ENCODE results near the gene DEFB127.
"Not testable (repeated sequence)": the region's sequence is repeated elsewhere in the genome, so short reads cannot be mapped to it uniquely, and the experiment has no call there.

DEFB127 gene

DNA sequence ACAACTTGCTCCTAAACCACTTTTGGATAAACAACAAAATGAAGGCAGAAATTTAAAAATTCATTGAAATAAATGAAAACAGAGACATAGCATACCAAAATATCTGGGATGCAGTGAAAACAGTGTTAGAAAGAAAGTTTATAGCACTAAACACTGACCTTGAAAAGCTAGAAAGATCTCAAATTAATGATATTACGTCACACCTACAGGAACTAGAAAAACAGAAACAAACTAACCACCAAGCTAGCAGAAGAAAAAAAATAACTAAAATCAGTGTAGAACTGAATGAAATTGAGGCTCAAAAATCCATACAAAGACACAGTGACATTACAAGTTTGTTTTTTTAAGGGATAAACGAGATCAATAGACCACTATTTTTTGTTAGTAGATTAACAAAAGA is 27.0 kb downstream of the DEFB127 start:
- DNase-seq (ENCODE audit: insufficient read length, low spot score) = no peak
- no peak for FAIRE-seq
- TF ChIP-seq PAX5 (IDR thresholded peaks at IDR 0.05; ENCODE audit: insufficient read depth, low read length, severe bottlenecking) (no peak), SPI1 (IDR thresholded peaks at IDR 0.05; ENCODE audit: low read depth, low read length) (no peak), POLR2A (IDR thresholded peaks at IDR 0.05; ENCODE audit: low read depth, low read length) (no peak), POU2F2 (IDR thresholded peaks at IDR 0.05; ENCODE audit: low read depth, low read length) (no peak), TAF1 (IDR thresholded peaks at IDR 0.05; ENCODE audit: low read depth, low read length) (no peak), POLR2AphosphoS5 (IDR thresholded peaks at IDR 0.05; ENCODE audit: low read depth, low read length) (no peak)

DNA sequence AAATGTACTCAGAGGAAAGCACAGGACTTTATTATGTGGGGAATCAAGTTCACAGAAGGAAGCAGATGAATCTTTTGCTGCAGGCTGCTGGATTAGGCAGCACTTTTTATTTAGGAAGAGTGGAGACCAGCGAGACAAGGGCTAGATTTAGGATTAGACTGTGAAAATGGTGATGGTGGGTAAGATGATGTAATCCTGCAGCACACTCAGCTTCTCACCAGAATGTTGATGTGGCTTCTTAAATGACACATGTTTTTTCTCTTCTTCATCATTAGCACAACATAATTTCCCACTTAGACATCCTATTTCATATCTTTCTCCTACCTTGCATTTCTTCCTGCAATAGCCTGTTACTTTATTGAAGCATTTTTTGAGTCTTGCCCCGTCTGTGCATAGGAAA is 30.5 kb downstream of the DEFB127 start:
- TF ChIP-seq SPI1 (IDR thresholded peaks at IDR 0.05; ENCODE audit: low read depth, low read length) = no peak
- FAIRE-seq = no peak
- DNase-seq (ENCODE audit: insufficient read length, low spot score) = no peak

DNA sequence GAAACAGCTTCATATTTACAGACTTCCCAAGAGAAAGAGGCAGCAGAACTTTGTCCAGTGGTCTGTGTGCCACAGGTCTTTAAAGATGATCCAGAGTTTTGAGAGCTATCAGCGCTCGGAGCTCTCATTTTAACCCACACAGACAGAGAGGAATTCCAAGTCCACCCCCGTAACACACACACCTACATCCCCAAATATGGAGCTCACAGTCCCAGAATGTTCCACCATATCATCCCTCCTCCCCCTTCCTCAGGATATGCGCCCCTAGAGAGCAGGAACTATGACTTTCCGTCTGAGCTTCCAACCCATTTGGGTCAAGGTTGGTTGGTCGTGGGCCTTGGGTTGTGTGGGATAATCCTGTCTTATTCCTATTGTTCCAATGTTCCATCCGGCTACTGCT is 32.4 kb downstream of the DEFB127 start, which contains the start of gene DEFB128:
Gene DEFB128, minus strand, starts transcription at position 101 of the 400 bp plus-strand sequence. Its CDS starts 88 bp downstream, at position 13.
- FAIRE-seq = no peak
- no peak for DNase-seq (ENCODE audit: insufficient read length, low spot score)
- TF ChIP-seq SPI1 (IDR thresholded peaks at IDR 0.05; ENCODE audit: low read depth, low read length) (no peak), PAX5 (IDR thresholded peaks at IDR 0.05; ENCODE audit: insufficient read depth, low read length, severe bottlenecking) (no peak), TAF1 (IDR thresholded peaks at IDR 0.05; ENCODE audit: low read depth, low read length) (no peak), POU2F2 (IDR thresholded peaks at IDR 0.05; ENCODE audit: low read depth, low read length) (no peak), POLR2AphosphoS5 (IDR thresholded peaks at IDR 0.05; ENCODE audit: low read depth, low read length) (no peak), POLR2A (IDR thresholded peaks at IDR 0.05; ENCODE audit: low read depth, low read length) (no peak)

DNA sequence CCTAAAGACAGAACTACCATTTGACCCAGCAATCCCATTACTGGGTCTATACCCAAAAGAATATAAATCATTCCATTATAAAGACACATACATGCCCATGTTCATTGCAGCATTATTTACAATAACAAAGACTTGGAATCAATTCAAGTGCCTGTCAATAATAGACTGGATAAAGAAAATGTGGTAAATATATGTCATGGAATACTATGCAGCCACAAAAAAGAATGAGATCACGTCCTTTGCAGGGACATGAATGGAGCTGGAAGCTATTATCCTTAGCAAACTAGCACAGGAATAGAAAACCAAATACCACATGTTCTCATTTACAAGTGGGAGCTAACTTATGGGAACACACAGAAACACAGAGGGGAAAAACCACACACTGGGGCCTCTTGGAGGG is 41.0 kb downstream of the DEFB127 start:
- TF ChIP-seq POLR2A (IDR thresholded peaks at IDR 0.05; ENCODE audit: low read depth, low read length) = no peak
- TF ChIP-seq POU2F2 (IDR thresholded peaks at IDR 0.05; ENCODE audit: low read depth, low read length) = no peak
- no peak for TF ChIP-seq SPI1 (IDR thresholded peaks at IDR 0.05; ENCODE audit: low read depth, low read length)
- TF ChIP-seq POLR2AphosphoS5 (IDR thresholded peaks at IDR 0.05; ENCODE audit: low read depth, low read length) = no peak
- no peak for TF ChIP-seq PAX5 (IDR thresholded peaks at IDR 0.05; ENCODE audit: insufficient read depth, low read length, severe bottlenecking)
- TF ChIP-seq TAF1 (IDR thresholded peaks at IDR 0.05; ENCODE audit: low read depth, low read length) = no peak
- FAIRE-seq (no peak), DNase-seq (ENCODE audit: insufficient read length, low spot score) (no peak)

DNA sequence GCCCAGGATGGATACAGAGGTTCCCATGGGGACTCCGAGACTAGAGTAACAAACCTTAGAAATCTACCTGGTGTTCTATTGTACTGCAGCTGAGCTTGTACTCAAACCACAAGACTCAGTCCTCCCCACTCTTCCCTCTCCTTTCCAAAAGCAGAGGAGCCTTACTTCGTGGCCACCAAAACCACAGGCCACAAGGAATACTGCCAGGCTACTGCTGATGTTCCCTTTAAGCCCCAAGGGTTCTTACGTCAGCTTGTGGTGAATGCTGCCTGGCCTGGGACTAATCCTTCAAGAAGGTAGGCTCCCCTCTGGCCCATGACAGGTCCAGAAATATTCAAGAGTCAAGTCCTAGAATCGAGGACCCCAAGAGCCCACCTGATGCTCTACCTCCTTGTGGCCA is 42.7 kb downstream of the DEFB127 start:
- TF ChIP-seq TAF1 (IDR thresholded peaks at IDR 0.05; ENCODE audit: low read depth, low read length) = no peak
- TF ChIP-seq POLR2AphosphoS5 (IDR thresholded peaks at IDR 0.05; ENCODE audit: low read depth, low read length) = no peak
- FAIRE-seq (no peak), DNase-seq (ENCODE audit: insufficient read length, low spot score) (no peak)

DNA sequence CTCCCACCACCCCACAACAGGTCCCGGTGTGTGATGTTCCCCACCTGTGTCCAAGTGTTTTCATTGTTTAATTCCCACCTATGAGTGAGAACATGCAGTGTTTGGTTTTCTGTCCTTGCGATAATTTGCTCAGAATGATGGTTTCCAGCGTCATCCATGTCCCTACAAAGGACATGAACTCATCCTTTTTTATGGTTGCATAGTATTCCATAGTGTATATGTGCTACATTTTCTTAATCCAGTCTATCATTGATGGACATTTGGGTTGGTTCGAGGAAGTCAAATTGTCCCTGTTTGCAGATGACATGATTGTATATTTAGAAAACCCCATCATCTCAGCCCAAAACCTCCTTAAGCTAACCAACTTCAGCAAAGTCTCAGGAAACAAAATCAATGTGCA is 46.4 kb downstream of the DEFB127 start:
- DNase-seq (ENCODE audit: insufficient read length, low spot score); FAIRE-seq: not testable (repeated sequence)
